HepG2 (cell line): ENCODE measurements around the gene GMFB. TPM values are rescaled to one million over a fixed set of nuclear protein-coding genes. Genes with fewer than 3 reads are reported as not detected.

Experiments used
- ARNT2 ChIP-seq: sonication (generic); formaldehyde crosslinking; IDR thresholded peaks from 2 replicates; pipeline ENCODE4 v1.8.0; 2022; ENCODE audit warnings: mild to moderate bottlenecking, low read depth, missing genetic modification reagents, moderate library complexity
- CAMTA2 ChIP-seq: sonication (generic); formaldehyde crosslinking; IDR thresholded peaks from 2 replicates; pipeline ENCODE4 v1.4.0; 2020; ENCODE audit warnings: mild to moderate bottlenecking, missing genetic modification reagents, borderline replicate concordance
- HIC2 ChIP-seq: sonication (generic); formaldehyde crosslinking; IDR thresholded peaks from 2 replicates; pipeline ENCODE4 v1.9.0; 2022; ENCODE audit warnings: low read depth, missing genetic modification reagents
- HMGXB4 ChIP-seq, 2 experiments: sonication (generic) in 1 of 2; formaldehyde crosslinking in 1 of 2; IDR thresholded peaks; 2 replicates each; pipeline versions ENCODE4 v1.4.0 to v1.6.1; 2018 to 2020; ENCODE audit warnings: missing genetic modification reagents in 2 of 2, borderline replicate concordance in 1 of 2, low read depth in 1 of 2, mild to moderate bottlenecking in 1 of 2, missing biosample characterization in 1 of 2
- NAIF1 ChIP-seq: sonication (generic); formaldehyde crosslinking; IDR thresholded peaks from 2 replicates; pipeline ENCODE4 v1.5.0; 2020; ENCODE audit warnings: mild to moderate bottlenecking, missing genetic modification reagents, borderline replicate concordance
- NFE2 ChIP-seq: sonication (generic); formaldehyde crosslinking; IDR thresholded peaks from 2 replicates; pipeline ENCODE4 v1.4.0; 2020; ENCODE audit warnings: missing genetic modification reagents
- NFKBIZ ChIP-seq: IDR thresholded peaks from 2 replicates; pipeline ENCODE4 v1.6.1; 2018; ENCODE audit warnings: missing genetic modification reagents, missing compliant biosample characterization
- PRDM10 ChIP-seq: sonication (generic); formaldehyde crosslinking; IDR thresholded peaks from 2 replicates; pipeline ENCODE4 v1.4.0; 2020; ENCODE audit warnings: low read depth, missing genetic modification reagents
- TOE1 ChIP-seq: sonication (generic); formaldehyde crosslinking; IDR thresholded peaks from 2 replicates; pipeline ENCODE4 v1.4.0; 2020; ENCODE audit warnings: mild to moderate bottlenecking, missing genetic modification reagents
- ZFP37 ChIP-seq: sonication (generic); formaldehyde crosslinking; IDR thresholded peaks from 2 replicates; pipeline ENCODE4 v1.4.0; 2020; ENCODE audit warnings: missing genetic modification reagents, borderline replicate concordance
- ZNF205 ChIP-seq: IDR thresholded peaks from 2 replicates; pipeline ENCODE4 v1.6.1; 2018; ENCODE audit warnings: missing biosample characterization, missing genetic modification reagents
- ZNF276 ChIP-seq: sonication (generic); formaldehyde crosslinking; IDR thresholded peaks from 2 replicates; pipeline ENCODE4 v1.4.0; 2020; ENCODE audit warnings: mild to moderate bottlenecking, low read depth, missing genetic modification reagents
- ZNF510 ChIP-seq: sonication (generic); formaldehyde crosslinking; IDR thresholded peaks from 2 replicates; pipeline ENCODE4 v1.4.0; 2020; ENCODE audit warnings: low read depth, mild to moderate bottlenecking, missing genetic modification reagents
- ZNF512B ChIP-seq: sonication (generic); formaldehyde crosslinking; IDR thresholded peaks from 2 replicates; pipeline ENCODE4 v1.5.1; 2020; ENCODE audit warnings: missing genetic modification reagents, mild to moderate bottlenecking, borderline replicate concordance
- polyA plus RNA-seq, 8 experiments: library from polyadenylated mRNA; depleted of rRNA in 3 of 8; stranded (reverse) in 7 of 8; unstranded in 1 of 8; fragments of >200 nt; fragmentation: Illumina TruSeq in 4 of 8; extraction: Trizol in 4 of 8; gene quantifications; 2 replicates each; pipeline versions ENCODE4 v1.2.1 to v1.2.3, GENCODE V29; 2011 to 2016; ENCODE audit warnings: low read depth in 4 of 8, missing spikeins in 1 of 8, mixed read lengths in 1 of 8; ENCODE audit not compliant: insufficient read depth in 1 of 8
- total RNA-seq, 5 experiments: library from RNA; depleted of rRNA; stranded (reverse); fragments of >200 nt; fragmentation: Illumina TruSeq; extraction: Trizol; gene quantifications; 2 replicates each; pipeline ENCODE4 v1.2.3, GENCODE V29; 2016; ENCODE audit warnings: low read depth in 1 of 5

GMFB gene
- total and polyA plus RNA-seq, 2 of the 13 experiments (the other 11 are each of a cell fraction or from before 2014, with no cell fraction given): 17.3 to 68.2 TPM

GRCh38 chr14:54509546-54510501, 21.0 kb upstream of the GMFB start, which contains the start of gene CGRRF1 (continued):
- peak; percentile 58; the same call in 1 of the 2 replicates for TF ChIP-seq HIC2 (CRISPR knock-in tag)
- TF ChIP-seq CAMTA2 (CRISPR knock-in tag): no peak
- peak; percentile 36; the same call in 1 of the 2 replicates for TF ChIP-seq ZNF276 (CRISPR knock-in tag)
- no peak for TF ChIP-seq ZNF510 (CRISPR knock-in tag)
- peak; percentile 78 for TF ChIP-seq NAIF1
- TF ChIP-seq ZFP37 (CRISPR knock-in tag): no peak
- no peak for TF ChIP-seq PRDM10 (CRISPR knock-in tag)
- peak; percentile 50; the same call in 1 of the 2 replicates for TF ChIP-seq ZNF205 (CRISPR knock-in tag)
- TF ChIP-seq ZNF512B (CRISPR knock-in tag): no peak
- TF ChIP-seq TOE1 (CRISPR knock-in tag): no peak
- TF ChIP-seq ARNT2 (CRISPR knock-in tag): peak; percentile 65
- peak; percentile 89 to 93; a peak in 3 of 4 replicates for TF ChIP-seq HMGXB4 (CRISPR knock-in tag; IDR thresholded peaks at IDR 0.05; ENCODE audit: borderline replicate concordance in 1 of 2, low read depth in 1 of 2)
- TF ChIP-seq NFKBIZ (CRISPR knock-in tag): 0 out of 2 replicates have a peak, but pooled peaks have one; percentile 28
- TF ChIP-seq NFE2 (CRISPR knock-in tag): no peak
